GM06990 (cell line): Measurements from ENCODE around the gene LRP1B.

Experiments used
- DNase-seq: peaks from one replicate; pipeline ENCODE4 v3.0.0-alpha.2; 2011; ENCODE audit not compliant: insufficient read length; ENCODE audit errors: extremely low read depth
- H3K27me3 ChIP-seq: replicated peaks from 2 replicates; pipeline ENCODE4 v1.6.0; 2011; ENCODE audit warnings: low read length; ENCODE audit not compliant: control insufficient read depth, insufficient read depth
- H3K36me3 ChIP-seq: 2 replicates; pipeline ENCODE4 v1.5.1; 2011; ENCODE audit warnings: low read length; ENCODE audit not compliant: control insufficient read depth, insufficient read depth
- H3K4me3 ChIP-seq: replicated peaks from 2 replicates; pipeline ENCODE4 v1.5.1; 2011; ENCODE audit warnings: low read depth, mild to moderate bottlenecking, control low read depth, low read length
- TF ChIP-seq, protein P1 (sequence below): IDR thresholded peaks from 2 replicates; pipeline ENCODE4 v1.5.1; 2011; ENCODE audit warnings: low read length, control low read depth, mild to moderate bottlenecking, inconsistent platforms; ENCODE audit not compliant: insufficient read depth, poor library complexity, severe bottlenecking

The LRP1B gene

DNA sequence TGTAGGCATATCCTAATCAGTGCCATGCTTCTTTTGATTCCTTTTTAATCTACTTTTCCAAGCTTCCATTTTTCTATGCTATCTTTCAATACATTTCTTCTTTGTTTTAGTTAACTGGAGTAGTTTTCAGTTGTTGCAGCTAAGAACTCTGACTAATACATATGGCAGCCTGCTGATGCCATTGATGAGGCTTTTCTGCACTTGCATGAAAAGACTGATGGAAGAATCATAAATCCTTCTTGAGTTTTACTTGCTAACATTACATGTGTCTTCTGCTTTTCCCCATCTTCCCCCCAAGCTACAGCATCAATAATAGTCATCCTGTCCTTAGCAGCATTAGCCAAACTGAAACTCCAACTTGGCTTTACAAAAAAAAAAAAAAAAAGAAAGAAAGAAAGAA is 203.3 kb downstream of the LRP1B start:
- no peaks in the 10 kb centered on the region for H3K36me3 ChIP-seq
- H3K27me3 ChIP-seq = no peaks in the 10 kb centered on the region; the same call in 1 of the 2 replicates
- H3K4me3 ChIP-seq = no peak overlapping the region
- TF ChIP-seq, protein P1, sequence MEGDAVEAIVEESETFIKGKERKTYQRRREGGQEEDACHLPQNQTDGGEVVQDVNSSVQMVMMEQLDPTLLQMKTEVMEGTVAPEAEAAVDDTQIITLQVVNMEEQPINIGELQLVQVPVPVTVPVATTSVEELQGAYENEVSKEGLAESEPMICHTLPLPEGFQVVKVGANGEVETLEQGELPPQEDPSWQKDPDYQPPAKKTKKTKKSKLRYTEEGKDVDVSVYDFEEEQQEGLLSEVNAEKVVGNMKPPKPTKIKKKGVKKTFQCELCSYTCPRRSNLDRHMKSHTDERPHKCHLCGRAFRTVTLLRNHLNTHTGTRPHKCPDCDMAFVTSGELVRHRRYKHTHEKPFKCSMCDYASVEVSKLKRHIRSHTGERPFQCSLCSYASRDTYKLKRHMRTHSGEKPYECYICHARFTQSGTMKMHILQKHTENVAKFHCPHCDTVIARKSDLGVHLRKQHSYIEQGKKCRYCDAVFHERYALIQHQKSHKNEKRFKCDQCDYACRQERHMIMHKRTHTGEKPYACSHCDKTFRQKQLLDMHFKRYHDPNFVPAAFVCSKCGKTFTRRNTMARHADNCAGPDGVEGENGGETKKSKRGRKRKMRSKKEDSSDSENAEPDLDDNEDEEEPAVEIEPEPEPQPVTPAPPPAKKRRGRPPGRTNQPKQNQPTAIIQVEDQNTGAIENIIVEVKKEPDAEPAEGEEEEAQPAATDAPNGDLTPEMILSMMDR = no peak
- DNase-seq = no peak

DNA sequence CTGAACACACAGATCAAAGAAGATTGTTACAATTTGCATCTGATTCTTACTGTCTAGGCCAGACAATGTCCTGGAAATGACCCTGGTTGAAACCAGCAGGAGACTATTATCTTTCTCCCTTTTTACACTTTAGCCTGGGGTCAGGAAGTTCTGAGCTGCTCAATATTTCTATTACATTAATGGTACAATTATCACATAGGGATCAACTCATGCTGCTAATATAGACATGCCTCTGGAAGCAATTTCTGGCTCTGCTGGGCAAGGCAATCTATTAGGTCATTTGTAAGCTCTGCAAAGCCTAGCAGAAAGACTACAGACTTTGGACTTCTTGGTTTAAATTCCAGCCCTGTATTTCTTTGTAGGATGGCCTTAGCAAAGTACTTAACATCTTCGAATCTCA is 205.3 kb downstream of the LRP1B start:
- Histone ChIP-seq H3K4me3 (no peak overlapping the region), H3K36me3 (no peaks in the 10 kb centered on the region), H3K27me3 (no peaks in the 10 kb centered on the region; the same call in 1 of the 2 replicates)
- TF ChIP-seq, protein P1 = no peak
- no peak for DNase-seq

DNA sequence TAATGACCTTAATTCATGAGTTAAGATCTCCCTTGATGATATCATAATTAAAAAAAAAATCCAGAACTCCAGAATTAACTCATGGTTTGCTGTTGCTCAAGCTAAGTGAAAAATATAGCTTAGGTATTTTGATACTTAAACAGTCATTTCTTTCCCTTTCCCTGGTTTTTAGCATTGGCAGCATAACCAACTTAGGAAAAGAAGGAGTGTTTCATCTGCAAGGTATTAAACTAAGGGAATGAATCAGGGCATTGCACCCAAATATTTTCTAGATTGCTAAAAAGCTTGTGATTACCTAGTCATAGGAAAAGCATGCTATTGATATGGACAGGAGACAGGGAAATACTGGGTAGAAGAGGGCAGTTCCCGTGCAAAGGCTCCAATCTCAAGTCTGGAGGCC is 207.2 kb downstream of the LRP1B start:
- TF ChIP-seq, protein P1 = no peak
- Histone ChIP-seq H3K27me3 (no peaks in the 10 kb centered on the region; the same call in 1 of the 2 replicates), H3K36me3 (no peaks in the 10 kb centered on the region), H3K4me3 (no peak overlapping the region)
- no peak for DNase-seq

DNA sequence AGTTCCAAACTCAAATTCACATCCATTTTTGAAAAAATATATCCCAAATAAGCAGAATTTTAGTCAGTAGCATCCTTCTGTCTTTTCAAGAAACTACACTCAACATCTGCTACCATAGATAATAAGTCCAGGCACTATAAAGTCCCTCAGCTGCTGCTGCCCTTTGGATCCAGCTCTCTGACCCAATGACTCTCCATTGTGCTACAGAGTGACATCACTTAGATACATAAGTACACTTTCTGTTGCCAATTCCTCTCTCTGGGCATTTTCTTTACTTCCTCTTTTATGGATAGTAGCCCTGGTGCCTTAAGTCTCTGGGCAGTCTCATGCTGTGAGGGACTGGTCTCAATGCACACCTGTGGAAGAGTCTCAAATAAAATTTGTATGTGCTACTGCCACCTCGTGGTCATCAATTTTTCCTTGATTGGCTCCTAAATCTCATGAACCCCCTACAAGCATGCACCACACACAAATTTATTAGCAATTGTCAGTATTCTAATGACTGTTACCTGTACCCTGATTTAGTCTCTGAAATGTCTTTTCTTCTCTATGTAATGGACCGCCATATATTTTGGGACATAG is 219.2 kb downstream of the LRP1B start:
- H3K27me3 ChIP-seq = no peaks in the 10 kb centered on the region
- H3K4me3 ChIP-seq = no peak overlapping the region
- peak; percentile 3 for DNase-seq
- TF ChIP-seq, protein P1 = peak; percentile 51
- H3K36me3 ChIP-seq = no peaks in the 10 kb centered on the region

DNA sequence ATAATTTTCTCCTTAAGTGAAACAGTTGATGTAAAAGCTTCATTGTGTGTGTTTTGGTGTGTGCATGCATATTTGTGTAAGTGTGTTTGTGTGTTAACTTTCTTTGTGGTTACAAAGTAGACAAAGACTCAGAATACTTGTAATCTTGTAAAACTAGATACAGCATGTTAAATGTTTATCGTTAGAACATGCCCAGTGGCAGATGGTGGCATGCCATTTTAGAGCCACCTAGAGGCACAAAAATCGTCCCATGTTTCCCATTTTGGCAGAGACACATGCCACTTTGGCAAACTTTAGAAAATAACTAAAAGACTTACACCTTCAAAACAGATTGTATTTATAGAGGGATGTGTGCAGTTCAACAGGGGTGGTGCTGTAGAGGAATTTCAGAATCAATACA is 224.1 kb downstream of the LRP1B start:
- DNase-seq = no peak
- H3K4me3 ChIP-seq = no peak overlapping the region
- no peaks in the 10 kb centered on the region for H3K36me3 ChIP-seq
- TF ChIP-seq, protein P1 = no peak
- H3K27me3 ChIP-seq = no peaks in the 10 kb centered on the region

DNA sequence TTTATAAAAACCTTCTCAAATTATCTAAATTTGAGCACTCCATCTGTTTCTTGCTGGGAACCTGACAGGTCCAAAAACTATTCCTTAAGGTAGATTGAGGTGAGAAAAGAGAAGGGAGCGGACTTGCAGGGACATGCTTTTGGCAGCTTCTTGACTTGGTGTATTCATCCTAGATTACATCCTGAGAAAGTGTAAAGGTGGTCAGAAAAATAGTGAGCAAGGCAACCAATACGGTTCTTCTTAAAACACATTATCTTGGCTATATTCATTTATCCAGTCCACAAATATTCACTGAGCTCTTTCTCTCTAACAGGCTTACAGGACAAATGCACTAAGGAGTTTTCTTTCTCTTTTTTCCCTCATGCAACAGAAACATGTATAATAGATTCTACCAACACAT is 230.0 kb downstream of the LRP1B start:
- DNase-seq = no peak
- Histone ChIP-seq H3K36me3 (no peaks in the 10 kb centered on the region), H3K27me3 (no peaks in the 10 kb centered on the region), H3K4me3 (no peak overlapping the region)
- TF ChIP-seq, protein P1 = no peak
